Measurements from ENCODE around the gene ZAP70.
A peak's percentile ranks its signal among the peaks of the same experiment; 100 is the strongest.

The ZAP70 gene

DNA sequence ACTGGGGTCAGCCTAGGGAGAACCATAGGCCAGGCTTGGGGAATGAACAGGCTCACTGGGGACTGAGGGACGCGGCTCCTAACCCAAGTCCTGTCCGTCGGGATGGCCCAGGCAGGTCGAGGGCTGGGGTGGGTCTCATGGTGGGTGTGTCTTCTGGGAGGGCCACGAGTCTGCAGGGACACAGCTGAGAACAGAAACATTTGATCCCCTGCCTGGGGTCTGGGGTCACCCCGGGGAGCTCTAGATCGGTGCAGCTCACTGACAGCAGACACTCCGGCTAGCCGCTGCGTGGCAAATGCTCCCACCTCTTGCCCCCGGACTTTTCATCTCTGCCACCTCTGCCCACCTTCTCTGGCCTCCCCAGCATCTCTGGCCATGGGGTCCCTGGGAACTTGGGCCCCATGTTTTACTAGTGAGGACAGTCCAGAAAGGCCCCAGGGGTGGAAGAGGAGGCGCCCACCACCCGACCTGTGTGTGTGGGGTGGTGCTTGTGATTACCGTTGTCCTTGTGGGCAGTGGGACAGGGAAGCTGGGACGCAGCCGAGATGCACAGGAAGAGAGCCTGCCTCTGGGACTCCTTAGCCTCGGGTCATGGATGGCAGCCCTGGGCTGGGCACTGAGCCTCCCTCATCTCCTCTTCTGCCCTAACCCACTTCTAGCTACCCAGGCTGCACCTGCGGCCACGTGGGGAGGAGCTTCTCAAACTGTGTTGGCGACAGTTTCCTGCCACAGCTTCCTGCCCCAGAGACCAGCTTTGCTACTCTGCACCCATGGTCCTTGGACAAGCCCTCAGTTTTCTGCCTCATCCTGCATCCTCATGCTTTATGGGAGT, 4.9 kb downstream of the ZAP70 start:
- DNase-seq: peak; percentile 78

DNA sequence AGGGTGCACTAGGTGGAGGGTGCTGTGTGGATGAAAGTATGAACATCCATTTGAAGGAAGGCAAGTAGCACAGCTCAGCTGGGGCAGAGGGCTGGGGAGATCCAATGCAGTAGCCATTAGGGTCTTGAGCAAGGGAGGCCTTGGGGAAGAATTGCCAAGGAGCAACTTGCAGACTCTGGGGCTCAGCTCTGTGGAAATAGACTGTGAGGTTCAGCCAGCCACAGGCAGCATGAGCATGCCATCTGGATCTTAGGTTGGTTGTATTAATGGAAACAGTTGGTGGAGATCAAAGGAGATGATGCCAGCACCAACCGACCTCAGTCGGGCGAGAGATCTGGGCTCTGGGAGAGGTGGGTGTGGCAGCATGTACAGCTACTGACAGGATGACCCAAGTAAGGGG, 5.6 kb downstream of the ZAP70 start:
- no peak for DNase-seq

GRCh38 chr2:97719362-97720155, 6.2 kb downstream of the ZAP70 start:
- no peak for DNase-seq

GRCh38 chr2:97720746-97721145, 7.4 kb downstream of the ZAP70 start:
- no peak for DNase-seq

GRCh38 chr2:97722227-97722626, 8.9 kb downstream of the ZAP70 start:
- no peak for DNase-seq

DNA sequence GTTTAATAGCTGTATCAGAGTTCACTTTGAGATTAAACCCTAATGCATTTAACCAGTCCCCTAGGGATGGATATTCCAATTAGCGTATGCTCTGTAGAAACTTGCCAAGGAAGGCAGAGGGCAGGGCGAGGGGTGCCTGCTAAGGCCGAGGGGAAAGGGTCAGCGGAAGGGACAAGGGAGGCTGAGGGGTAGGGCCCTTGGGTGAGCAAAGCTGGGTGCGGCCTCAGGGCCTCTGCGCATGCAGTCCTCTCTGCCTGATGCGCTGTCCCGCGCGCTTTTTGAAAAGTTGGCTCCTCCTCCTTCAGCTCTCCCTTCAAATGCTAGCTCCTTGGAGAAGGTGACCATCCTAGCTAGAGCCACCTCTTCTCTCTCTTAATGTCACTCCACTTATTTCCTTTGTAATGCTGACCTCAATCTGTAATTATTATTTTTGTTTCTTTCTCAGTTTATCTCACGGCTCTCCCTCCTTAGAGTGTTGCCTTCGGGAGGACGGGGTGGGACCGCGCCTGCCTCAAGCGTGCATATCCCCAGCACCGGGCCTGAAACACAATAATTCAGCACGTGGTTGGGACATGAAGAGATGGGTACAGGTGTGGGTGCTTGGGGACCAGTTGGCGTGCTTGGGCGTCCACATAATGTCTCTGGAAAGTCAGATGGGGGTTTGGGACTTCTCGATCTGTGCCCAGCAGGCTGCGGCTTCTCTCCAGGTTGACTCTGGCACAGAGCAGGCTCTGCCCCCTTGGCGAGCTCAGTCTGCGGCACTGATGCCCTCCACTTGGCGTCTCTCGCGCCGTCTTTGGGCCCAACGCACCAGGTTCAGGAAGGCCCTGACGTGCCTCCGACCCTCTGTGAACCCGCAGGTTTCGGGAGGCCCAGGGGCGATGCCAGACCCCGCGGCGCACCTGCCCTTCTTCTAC, 10.0 kb downstream of the ZAP70 start:
- no peak for DNase-seq

DNA sequence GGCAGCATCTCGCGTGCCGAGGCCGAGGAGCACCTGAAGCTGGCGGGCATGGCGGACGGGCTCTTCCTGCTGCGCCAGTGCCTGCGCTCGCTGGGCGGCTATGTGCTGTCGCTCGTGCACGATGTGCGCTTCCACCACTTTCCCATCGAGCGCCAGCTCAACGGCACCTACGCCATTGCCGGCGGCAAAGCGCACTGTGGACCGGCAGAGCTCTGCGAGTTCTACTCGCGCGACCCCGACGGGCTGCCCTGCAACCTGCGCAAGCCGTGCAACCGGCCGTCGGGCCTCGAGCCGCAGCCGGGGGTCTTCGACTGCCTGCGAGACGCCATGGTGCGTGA, 10.7 kb downstream of the ZAP70 start:
- DNase-seq: no peak

DNA sequence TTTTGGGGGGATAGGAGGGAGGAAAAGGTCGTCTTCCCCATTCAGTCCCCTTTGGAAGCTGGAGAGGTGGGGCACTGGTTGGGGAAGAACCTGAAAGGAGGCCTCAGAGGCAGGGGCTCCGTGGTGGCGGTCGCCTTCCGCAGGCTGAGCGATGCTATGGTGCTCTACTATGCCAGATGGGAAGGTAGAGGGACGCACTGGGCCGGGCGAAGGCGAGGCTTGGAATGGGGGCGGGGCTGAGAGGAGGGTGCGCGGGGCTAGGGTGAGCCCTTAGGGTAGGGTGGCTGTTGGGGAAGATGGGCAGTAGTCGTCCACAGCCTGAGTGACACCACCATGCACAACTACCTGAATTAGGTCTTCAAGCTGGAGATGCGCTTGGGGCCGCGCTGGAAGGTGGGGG, 11.1 kb downstream of the ZAP70 start:
- no peak for DNase-seq

GRCh38 chr2:97724946-97725688, 11.7 kb downstream of the ZAP70 start:
- DNase-seq: no peak

DNA sequence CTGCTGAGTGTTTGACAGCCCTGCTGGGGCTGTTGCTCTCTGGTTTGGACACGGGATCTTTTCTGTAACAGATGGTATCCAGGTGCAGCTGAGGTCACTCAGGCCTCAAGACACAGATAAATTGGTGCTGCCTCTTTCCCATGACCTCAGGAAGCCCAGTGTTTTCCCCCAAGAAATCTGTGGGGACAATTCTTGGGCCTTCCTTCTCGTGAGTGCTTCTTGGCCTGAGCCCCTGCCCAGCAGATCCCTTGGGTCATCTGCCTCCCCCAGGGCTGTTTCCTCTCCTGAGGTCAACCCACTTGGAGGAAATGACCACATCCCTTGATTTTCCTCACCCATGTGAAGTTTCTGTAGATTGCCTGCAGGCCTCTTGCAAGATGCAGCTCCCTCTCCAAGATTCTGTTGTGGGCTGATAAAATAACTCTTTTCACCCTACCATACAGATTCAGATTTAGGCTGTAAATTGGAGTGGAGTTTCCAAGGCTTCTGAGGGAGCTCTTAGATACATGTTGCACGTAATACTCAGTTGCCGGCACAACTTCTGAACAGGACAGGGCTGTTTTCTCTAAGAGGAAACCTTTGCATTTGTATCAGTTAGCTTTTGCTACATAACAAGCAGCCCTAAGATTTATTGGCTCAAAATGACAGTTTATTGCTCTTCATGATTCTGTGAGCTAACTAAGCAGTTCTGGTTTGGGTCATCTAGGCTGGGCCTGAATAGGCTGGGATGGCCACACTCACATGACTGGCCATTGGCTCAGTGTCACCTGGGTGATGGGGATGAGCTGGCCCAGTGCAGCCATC, 13.1 kb downstream of the ZAP70 start:
- DNase-seq: no peak

DNA sequence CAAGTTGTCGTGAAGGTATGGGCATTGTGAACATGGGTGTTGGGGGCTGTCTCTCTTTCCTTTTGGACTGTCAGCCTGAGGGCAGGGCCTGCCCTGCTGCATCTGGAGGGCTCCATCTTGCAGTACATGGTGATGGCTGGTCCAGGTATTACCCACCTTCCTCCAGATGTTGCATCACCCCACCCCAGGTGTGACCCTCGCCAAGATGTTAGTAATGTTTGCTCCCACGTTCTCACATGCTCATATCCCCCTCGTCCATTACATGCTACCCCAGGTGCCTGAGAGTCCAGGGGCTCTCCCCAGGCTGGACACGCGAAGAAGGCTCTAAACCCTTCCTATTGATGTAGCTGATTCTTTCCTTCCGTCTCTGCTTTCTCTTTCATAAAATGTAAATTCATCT, 13.9 kb downstream of the ZAP70 start:
- DNase-seq: no peak

DNA sequence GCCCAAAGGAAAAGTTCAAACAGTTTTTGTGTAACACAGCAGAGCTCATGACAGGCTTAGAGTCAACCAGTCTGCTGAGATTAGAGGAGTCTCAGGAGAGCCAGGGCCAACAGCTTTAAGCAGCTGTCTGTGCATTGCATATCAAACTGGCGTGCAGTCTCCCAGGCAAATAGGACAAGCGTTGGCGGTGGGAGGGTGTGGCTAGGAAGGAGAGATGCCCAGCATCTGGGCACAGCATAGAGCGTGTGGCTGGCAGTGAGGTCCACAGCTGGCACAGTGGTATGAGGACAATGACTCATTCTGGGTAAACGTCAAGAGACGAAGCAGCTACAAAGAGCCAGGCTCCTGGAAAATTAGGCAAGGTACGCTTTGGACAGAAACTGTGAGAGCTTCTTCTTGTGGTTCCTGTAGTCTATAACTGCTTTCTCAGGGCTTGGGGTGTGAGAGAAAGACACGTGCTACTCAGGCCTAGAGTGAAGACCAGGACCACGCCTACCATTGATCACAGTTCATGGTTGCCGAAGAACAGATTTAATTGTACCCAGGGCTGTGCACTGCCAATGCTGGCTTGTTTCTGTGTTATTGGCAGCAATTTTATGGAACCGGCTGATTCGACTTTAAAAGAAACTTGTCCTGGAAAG, 14.8 kb downstream of the ZAP70 start:
- no peak for DNase-seq

DNA sequence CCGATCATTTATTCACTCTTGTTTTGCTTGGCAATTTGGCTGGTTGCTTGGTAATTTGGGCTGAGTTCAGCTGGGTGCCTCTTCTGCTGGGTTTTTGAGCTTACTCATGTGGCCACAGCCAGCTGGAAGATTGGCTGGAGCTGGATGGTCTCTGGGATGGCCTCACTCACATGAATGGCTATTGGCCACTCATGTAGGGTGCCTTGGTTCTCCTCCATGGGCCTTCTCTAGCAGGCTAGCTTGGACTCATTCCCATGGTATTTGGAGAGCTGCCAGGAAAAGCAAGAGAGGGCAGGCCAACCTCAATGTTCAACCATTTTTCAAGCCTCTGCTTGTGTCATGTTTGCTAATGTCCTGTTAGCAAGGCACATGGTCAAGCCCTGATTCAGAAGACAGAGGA, 16.9 kb downstream of the ZAP70 start:
- no peak for DNase-seq

- no peak for DNase-seq
Observed at GRCh38 chr2:97731274-97732020, 18.1 kb downstream of the ZAP70 start.

GRCh38 chr2:97732436-97733340, 19.3 kb downstream of the ZAP70 start:
- no peak for DNase-seq

DNA sequence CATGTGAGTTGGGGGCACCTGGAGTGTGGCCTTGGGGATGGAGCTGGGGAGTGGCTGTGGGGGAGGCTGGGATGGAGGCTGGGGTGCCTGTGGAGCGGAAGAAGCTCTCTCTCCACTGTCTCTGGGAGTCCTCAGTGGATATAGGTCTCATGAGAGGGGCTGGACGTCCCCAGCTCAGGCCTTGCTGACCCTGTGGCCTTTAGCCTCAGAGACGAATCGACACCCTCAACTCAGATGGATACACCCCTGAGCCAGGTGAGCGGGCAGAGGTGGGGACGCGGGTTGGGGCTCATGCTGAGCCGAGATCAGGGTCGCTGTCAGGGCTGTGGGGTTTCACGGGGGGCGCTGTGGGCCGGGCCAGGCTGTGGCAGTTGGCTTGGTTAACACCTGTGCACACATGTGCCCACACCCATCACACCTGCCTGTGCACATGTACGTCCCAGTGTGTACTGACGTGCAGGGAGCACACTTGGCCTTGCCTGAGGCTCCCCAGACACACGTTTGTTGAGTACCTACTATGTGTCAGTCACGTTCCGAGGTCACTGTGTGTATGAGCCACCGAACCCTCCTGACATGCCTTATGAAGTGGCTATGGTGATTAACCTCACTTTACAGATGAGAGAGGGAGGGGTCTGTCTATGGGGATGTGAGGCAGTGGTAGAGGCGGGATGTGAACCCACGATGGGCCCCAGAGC, 20.1 kb downstream of the ZAP70 start:
- no peak for DNase-seq

- DNase-seq: no peak
Observed at GRCh38 chr2:97734061-97735051, 21.0 kb downstream of the ZAP70 start.
